ENCODE results near the gene E2F3. TPM values are rescaled to one million over a fixed set of nuclear protein-coding genes. Genes with fewer than 3 reads are reported as not detected.
"Not testable (repeated sequence)": the region's sequence is repeated elsewhere in the genome, so short reads cannot be mapped to it uniquely, and the experiment has no call there.

E2F3 gene
- polyA plus RNA-seq, 5 donors: 12.2 to 15.4 (median 13.1) TPM

- DNase-seq: not testable (repeated sequence)
These were observed 63.9 kb downstream of the E2F3 start for GRCh38 chr6:20465616-20466015.

- DNase-seq: no peak
These were observed 65.8 kb downstream of the E2F3 start for GRCh38 chr6:20467437-20467836.

DNA sequence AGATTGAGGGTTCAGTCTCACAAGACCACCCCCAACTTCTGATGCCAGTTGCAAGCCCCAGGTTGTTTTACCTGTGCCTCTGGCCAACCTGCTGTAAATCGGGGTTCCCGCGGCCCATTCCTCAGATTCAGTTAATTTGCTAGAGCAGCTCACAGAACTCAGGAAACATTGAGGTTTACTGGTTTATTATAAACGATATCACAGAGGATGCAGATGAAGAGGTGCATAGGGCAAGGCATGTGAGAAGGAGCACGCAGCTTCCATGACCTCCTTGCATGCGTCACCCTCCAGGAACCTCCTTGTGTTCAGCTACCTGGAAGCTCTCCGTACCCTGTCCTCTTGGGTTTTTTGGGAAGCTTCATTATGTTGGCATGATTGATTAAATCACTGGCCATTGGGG is 66.5 kb downstream of the E2F3 start:
- DNase-seq: no peak

- DNase-seq: no peak
These were observed 71.1 kb downstream of the E2F3 start for GRCh38 chr6:20472748-20473147.

GRCh38 chr6:20473518-20473917 is 71.8 kb downstream of the E2F3 start:
- no peak for DNase-seq

GRCh38 chr6:20474874-20475542 is 73.3 kb downstream of the E2F3 start:
- DNase-seq: no peak

- DNase-seq: no peak
These were observed 74.9 kb downstream of the E2F3 start for GRCh38 chr6:20476501-20477043.

- no peak for DNase-seq
These were observed 75.8 kb downstream of the E2F3 start for GRCh38 chr6:20477485-20477884.

GRCh38 chr6:20479060-20479459 is 77.4 kb downstream of the E2F3 start:
- no peak for DNase-seq

DNA sequence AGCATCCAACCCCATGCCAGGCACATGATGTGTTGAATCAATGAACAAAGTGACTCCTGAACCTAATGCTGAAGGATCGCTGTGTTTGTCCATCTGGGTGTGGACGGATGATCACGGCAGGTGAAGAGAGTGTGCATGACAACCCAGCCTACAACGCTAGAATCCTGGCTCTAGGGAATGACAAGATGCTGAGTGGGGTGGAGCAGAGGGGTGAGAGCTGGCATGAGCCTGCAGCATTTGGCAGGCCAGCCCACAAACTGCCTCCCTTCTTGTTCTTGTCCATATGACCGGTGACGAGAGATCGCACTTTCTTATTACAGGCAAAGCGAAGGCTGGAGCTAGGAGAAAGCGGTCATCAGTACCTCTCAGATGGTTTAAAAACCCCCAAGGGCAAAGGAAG is 77.8 kb downstream of the E2F3 start:
- no peak for DNase-seq

DNA sequence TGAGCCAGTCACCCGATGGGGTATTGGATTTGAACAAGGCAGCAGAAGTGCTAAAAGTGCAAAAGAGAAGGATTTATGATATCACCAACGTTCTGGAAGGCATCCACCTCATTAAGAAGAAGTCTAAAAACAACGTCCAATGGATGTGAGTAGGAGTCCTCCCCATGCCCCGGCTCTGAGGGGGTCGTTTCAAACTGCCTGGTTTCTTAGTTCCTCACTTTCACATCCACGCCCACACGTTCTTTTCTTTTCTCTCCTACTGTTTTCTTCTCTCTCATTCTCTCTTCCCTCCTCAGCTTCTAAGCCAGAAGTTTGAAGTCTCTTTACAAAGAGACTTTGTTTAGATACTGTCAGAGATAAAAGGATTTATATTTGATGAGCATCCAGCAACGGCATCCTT is 79.6 kb downstream of the E2F3 start:
- DNase-seq: no peak

DNA sequence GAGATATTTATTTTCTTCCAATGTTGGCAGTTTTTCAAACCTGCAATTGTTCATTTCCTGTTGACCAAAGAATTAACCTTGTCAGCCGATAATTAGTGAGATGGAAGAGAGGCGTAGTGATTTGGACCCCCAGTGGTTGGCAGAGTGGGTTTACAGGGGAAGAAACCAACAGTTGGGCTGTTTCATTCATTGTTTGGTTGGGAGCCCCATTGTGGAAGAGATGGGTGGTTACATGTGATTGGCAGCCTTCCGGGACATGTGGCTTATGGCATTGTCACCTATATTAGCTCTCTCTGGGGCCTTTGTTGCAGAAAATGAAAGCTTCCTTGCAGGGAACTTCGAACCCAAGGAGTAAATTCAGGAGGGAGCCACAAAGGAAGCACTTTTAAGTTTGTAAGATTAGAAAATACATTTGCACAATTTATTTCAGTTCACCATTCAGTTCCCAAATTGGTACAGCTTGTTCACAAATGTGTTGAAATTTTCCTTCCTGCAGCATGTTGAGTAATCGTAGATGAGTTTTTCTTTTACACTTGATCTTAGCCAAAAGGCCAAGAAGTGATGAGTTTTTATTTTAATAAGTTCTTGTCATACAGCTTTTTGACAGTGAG is 82.3 kb downstream of the E2F3 start:
- no peak for DNase-seq

DNA sequence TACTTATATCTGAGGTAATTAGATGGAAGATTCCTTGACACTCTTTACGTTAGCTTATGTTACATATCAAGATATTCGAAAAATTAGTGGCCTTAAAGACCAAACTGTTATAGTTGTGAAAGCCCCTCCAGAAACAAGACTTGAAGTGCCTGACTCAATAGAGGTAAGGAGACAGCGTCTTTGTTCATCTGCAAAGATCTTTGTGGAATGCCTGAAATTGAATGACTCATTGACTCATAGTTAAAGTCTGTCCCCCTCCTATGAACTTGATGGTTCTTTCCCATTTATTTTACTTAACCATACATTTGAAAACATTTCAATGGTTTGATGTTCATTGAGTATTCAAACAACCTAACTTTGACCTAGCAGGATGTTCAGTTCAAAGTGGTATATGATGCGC is 85.0 kb downstream of the E2F3 start:
- no peak for DNase-seq

- DNase-seq: no peak
These were observed 86.1 kb downstream of the E2F3 start for GRCh38 chr6:20487669-20488375.

DNA sequence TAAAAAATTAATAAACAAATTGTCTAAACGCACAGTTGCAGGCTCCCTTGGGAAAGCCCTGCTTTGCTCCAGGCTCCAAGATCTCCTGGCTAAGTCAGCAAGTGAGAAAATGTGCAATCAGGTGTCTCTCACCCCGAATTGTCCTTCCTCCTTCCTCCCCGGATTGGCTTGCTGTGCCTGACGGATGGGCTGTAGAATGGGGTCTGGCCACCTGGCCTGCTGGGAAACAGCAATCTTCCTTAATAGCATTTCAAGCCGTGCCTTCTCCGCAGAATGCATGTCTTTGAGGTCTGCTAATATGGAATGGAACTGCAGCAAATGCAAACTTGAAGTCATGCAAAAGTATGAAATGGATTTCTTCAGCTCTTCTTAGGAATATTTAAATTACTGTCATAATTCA is 88.9 kb downstream of the E2F3 start:
- DNase-seq: no peak

- no peak for DNase-seq
These were observed 90.4 kb downstream of the E2F3 start for GRCh38 chr6:20492099-20492498.

DNA sequence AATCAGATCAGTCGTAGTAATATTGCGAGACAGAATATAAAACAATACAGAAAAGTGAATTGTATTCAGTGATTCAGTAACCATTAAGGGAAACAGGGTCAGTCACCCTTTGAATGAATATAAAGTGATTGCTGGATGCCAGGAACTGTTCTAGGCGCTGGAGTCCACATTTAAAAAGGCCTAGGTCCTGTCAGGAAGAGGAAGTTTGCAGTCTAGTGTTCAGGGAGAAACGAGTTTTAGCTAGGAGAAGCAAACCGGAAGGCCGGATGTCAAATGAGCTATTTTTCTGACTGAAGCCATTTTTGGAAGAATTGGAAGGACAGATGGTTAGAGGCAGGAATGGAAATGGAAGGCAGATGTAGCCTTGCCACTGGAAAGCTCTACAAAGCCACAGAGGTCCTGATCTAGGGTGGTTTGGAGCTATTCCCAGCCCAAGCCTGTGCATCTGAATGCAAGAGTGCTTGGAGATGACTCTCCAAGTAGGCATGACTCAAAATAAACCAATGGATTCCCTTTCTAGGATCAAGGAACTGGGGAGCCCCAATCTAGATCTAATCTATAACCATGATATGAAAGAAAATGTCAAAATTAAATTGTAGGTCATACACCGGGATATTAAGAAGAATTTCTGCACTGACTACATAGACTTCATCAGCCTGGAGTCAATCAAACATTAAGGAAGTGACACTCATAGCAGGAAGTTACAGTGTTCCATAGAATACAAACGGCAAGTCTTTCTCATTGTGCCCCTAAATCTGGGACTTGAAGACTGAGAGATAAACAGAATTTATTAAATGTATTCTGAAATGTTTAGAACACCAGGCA is 95.7 kb downstream of the E2F3 start:
- no peak for DNase-seq

GRCh38 chr6:20498041-20498385 is 96.3 kb downstream of the E2F3 start:
- DNase-seq: no peak

- DNase-seq: no peak
These were observed 107.5 kb downstream of the E2F3 start for GRCh38 chr6:20509212-20509611.

DNA sequence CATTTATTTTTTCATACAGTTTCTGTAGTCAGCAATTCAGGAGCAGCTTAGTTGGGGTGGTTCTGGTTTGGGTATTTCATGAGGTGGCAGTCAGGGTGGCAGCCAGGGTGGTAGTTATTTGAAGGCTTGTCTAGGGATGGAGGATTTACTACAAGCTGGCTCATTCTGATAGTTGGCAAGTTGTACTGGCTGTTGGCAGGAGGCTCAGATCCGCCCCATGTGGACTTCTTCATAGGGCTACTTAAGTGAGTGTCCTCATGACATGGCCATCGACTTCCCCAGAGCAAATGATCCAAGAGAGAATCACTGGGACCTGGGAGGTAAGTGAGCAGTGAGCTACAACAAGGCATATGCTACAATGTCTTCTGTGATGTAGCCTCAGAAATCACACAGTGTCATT is 110.2 kb downstream of the E2F3 start:
- no peak for DNase-seq

DNA sequence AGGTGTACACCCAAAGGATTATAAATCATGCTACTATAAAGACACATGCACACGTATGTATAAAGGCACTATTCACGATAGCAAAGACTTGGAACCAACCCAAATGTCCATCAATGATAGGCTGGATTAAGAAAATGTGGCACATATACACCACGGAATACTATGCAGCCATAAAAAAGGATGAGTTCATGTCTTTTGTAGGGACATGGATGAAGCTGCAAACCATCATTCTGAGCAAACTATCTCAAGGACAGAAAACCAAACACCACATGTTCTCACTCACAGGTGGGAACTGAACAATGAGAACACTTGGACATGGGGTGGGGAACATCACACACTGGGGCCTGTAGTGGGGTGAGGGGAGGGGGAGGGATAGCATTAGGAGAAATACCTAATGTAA is 123.5 kb downstream of the E2F3 start:
- DNase-seq: not testable (repeated sequence)

DNA sequence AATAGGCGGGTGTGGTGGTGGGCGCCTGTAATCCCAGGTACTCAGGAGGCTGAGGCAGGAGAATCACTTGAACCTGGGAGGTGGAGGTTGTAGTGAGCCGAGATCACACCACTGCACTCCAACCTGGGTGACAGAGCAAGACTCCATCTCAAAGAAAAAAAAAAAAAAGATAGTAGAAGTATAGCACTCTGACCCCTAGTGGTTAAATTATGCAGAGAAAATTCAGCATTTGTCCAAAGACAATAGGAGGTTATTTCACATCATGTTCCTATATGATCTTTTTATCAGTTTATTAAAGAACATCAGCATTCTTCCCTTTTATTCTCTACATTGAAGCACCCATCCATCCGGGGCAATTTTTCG is 127.4 kb downstream of the E2F3 start:
- DNase-seq: peak in 1 of 2 donors; percentile 13

All from right lung (tissue), 5 donors.